IPS-18a (cell line): ENCODE measurements around the gene CDK2AP2.
"Not testable (repeated sequence)": the region's sequence is repeated elsewhere in the genome, so short reads cannot be mapped to it uniquely, and the experiment has no call there.

Experiments
- H3K27ac ChIP-seq: one replicate; pipeline ENCODE4 v1.5.1; 2013; ENCODE audit warnings: low read length
- H3K27me3 ChIP-seq: one replicate; pipeline ENCODE4 v1.6.1; 2013; ENCODE audit warnings: mild to moderate bottlenecking, low read length; ENCODE audit not compliant: control insufficient read depth, insufficient read depth
- H3K36me3 ChIP-seq: one replicate; pipeline ENCODE4 v1.6.1; 2013; ENCODE audit warnings: low read depth, low read length; ENCODE audit not compliant: control insufficient read depth
- H3K4me1 ChIP-seq: one replicate; pipeline ENCODE4 v1.6.1; 2013; ENCODE audit warnings: low read depth, low read length; ENCODE audit not compliant: control insufficient read depth
- H3K4me3 ChIP-seq: one replicate; pipeline ENCODE4 v1.5.1; 2013; ENCODE audit warnings: low read length
- H3K9ac ChIP-seq: one replicate; pipeline ENCODE4 v1.6.1; 2013; ENCODE audit warnings: mild to moderate bottlenecking, low read length, moderate library complexity
- H3K9me3 ChIP-seq: one replicate; pipeline ENCODE4 v1.6.1; 2013; ENCODE audit warnings: low read depth, low read length; ENCODE audit not compliant: control insufficient read depth

Gene CDK2AP2

GRCh38 chr11:67491276-67492068 lies 16.5 kb downstream of the CDK2AP2 start:
- H3K27me3 ChIP-seq, result no peaks in the 10 kb centered on the region
- H3K4me3 ChIP-seq, result no peak overlapping the region
- no peak overlapping the region for H3K27ac ChIP-seq
- H3K4me1 ChIP-seq, result no peaks in the 10 kb centered on the region
- no peak overlapping the region for H3K9ac ChIP-seq
- no peaks in the 10 kb centered on the region for H3K9me3 ChIP-seq
- peaks cover 13% of the 10 kb centered on the region for H3K36me3 ChIP-seq

DNA sequence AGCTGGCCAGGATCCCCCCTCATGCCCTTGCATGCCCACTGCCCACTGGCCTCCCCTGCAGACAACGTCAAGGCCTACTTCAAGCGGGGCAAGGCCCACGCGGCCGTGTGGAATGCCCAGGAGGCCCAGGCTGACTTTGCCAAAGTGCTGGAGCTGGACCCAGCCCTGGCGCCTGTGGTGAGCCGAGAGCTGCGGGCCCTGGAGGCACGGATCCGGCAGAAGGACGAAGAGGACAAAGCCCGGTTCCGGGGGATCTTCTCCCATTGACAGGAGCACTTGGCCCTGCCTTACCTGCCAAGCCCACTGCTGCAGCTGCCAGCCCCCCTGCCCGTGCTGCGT lies 17.3 kb downstream of the CDK2AP2 start:
- Histone ChIP-seq H3K27me3 (no peaks in the 10 kb centered on the region), H3K9ac (no peak overlapping the region), H3K4me3 (no peak overlapping the region), H3K27ac (no peak overlapping the region), H3K9me3 (no peaks in the 10 kb centered on the region), H3K4me1 (no peaks in the 10 kb centered on the region), H3K36me3 (peaks cover 13% of the 10 kb centered on the region)

DNA sequence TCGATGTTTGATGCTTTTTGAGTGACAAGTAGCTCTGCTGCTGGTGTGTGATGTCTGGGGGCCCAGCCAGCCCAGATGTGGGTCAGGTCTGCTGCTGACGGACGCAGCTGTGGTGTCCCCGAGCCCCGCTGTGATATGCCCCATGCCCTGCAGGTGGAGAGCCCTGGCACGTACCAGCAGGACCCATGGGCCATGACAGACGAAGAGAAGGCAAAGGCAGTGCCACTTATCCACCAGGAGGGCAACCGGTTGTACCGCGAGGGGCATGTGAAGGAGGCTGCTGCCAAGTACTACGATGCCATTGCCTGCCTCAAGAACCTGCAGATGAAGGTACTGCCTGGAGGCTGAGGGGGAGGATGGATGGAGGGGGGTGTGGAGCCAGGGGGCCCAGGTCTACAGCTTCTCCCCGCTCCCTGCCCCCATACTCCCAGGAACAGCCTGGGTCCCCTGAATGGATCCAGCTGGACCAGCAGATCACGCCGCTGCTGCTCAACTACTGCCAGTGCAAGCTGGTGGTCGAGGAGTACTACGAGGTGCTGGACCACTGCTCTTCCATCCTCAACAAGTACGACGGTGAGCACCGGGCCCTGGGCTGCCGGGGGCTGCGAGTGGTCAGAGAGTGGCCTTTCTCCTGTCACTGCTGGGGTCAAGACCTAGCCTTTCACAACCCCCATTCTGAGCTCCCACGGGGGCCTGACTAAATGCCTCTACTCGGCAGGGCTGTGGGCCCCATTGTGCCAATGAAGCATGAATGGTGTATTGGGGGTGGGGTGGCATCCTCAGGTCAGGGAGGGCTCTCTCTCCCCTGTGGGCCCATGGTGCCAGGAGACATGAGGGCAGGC lies 17.9 kb downstream of the CDK2AP2 start:
- no peaks in the 10 kb centered on the region for H3K9me3 ChIP-seq
- H3K9ac ChIP-seq, result no peak overlapping the region
- H3K36me3 ChIP-seq, result peaks cover 13% of the 10 kb centered on the region
- no peaks in the 10 kb centered on the region for H3K27me3 ChIP-seq
- H3K4me3 ChIP-seq, result no peak overlapping the region
- no peaks in the 10 kb centered on the region for H3K4me1 ChIP-seq
- H3K27ac ChIP-seq, result no peak overlapping the region

- Histone ChIP-seq H3K9ac (no peak overlapping the region), H3K36me3 (peaks cover 13% of the 10 kb centered on the region), H3K27ac (no peak overlapping the region), H3K27me3 (peaks cover 2% of the 10 kb centered on the region), H3K4me3 (no peak overlapping the region), H3K4me1 (no peaks in the 10 kb centered on the region), H3K9me3 (no peaks in the 10 kb centered on the region)
These were observed 18.6 kb downstream of the CDK2AP2 start for GRCh38 chr11:67489203-67489884.

DNA sequence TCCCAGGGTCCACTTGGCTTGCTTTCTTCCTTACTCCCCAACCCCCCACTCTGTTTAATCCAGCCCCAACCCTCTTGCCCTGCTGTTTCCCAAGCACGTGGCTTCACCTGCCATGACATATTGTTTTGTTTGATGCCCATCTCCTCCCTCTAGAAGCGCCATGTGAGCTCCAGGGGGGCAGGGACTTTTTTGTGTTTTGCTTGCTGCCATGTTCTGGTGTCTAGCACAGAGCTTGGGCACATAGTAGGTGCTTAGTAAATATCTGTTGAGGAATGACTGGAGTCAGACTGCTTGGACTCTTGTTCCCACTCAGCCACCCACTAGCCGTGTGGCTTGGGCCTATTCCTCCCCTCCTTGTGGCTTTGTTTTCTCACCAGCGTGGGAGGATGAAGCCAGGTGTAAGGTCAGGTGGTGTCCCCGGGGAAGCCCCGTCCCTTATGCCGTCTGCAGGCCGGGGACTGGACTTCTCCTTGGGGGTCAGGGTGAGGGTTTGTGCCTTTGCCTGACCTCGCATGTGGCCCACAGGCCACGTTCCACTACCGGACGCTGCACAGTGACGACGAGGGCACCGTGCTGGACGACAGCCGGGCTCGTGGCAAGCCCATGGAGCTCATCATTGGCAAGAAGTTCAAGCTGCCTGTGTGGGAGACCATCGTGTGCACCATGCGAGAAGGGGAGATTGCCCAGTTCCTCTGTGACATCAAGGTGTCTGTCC lies 21.3 kb downstream of the CDK2AP2 start:
- H3K4me3 ChIP-seq, result no peak overlapping the region
- H3K36me3 ChIP-seq, result peaks cover 4% of the 10 kb centered on the region
- peaks cover 13% of the 10 kb centered on the region for H3K27me3 ChIP-seq
- H3K9me3 ChIP-seq, result no peaks in the 10 kb centered on the region
- no peak overlapping the region for H3K9ac ChIP-seq
- no peaks in the 10 kb centered on the region for H3K4me1 ChIP-seq
- no peak overlapping the region for H3K27ac ChIP-seq

GRCh38 chr11:67485873-67486361 lies 22.0 kb downstream of the CDK2AP2 start:
- H3K4me3 ChIP-seq, H3K4me1 ChIP-seq, H3K9me3 ChIP-seq, H3K27ac ChIP-seq, H3K36me3 ChIP-seq, H3K9ac ChIP-seq: not testable (repeated sequence)
- H3K27me3 ChIP-seq, result peaks cover 13% of the 10 kb centered on the region

GRCh38 chr11:67484847-67485311 lies 23.1 kb downstream of the CDK2AP2 start:
- Histone ChIP-seq H3K9me3 (no peaks in the 10 kb centered on the region), H3K27me3 (peaks cover 13% of the 10 kb centered on the region), H3K36me3 (no peaks in the 10 kb centered on the region), H3K27ac (no peak overlapping the region), H3K9ac (no peak overlapping the region), H3K4me1 (no peaks in the 10 kb centered on the region), H3K4me3 (no peak overlapping the region)

DNA sequence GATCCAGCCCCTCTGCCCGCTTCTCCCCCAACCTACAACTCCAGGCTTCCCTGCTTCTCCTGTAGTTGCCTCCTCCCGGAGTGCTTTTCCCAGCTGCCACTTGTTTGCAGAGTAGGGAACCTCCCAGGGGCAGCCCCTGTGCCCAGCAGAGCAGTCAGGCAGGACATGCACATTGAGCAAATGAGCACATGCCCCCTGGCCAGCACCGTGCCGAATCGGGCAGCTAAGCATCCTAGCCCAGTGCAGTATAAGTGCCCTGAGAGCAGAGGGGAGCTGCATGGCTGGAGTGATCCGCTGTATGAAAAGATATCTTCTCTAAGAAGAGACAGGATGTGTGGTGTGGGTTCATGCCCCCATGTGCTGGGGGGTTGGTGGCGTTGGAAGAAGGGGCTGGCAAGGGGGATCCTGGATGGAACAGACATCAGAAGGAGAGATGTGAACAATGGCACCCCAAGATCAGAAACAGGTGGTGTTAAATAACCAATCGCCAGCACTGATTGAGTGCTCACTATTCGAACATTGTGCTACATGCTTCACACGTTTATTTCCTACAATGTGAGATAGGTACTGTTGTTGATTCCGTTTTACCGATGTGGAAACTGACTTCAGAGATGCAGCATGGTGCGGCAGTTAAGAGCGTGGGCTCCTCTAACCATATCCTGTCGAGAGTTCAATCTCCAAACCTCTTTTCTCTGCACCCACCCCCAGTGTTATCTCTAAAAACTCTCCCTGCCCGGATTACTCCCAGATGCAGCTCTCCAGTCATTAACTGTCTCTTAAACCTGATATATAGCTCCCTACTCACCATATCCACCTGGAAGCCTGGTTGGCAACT lies 23.9 kb downstream of the CDK2AP2 start:
- H3K4me1 ChIP-seq, result no peaks in the 10 kb centered on the region
- no peak overlapping the region for H3K9ac ChIP-seq
- H3K4me3 ChIP-seq, result peak overlapping the region; percentile 67
- H3K36me3 ChIP-seq, result no peaks in the 10 kb centered on the region
- H3K9me3 ChIP-seq, result no peaks in the 10 kb centered on the region
- peaks cover 13% of the 10 kb centered on the region for H3K27me3 ChIP-seq
- H3K27ac ChIP-seq, result no peak overlapping the region

- Histone ChIP-seq H3K27me3 (peaks cover 13% of the 10 kb centered on the region), H3K4me3 (peak within 1 kb of the TSS; percentile 67), H3K9me3 (no peaks in the 10 kb centered on the region), H3K9ac (peak within 1 kb of the TSS; percentile 52), H3K27ac (peak within 1 kb of the TSS; percentile 52), H3K36me3 (no peaks in the 10 kb centered on the region), H3K4me1 (no peaks in the 10 kb centered on the region)
These were observed 24.8 kb downstream of the CDK2AP2 start, which contains the start of gene AIP for GRCh38 chr11:67482827-67483798. Gene AIP (plus strand): TSS chr11:67483026. CDS start chr11:67483159, 133 bp downstream.
